ENCODE measurements around the gene UBE2D3.

GRCh38 chr4:102772738-102773340, 54.5 kb downstream of the UBE2D3 start:
- no peak for TF ChIP-seq CTCF (IDR thresholded peaks at IDR 0.05; ENCODE audit: poor library complexity)
- no peak for TF ChIP-seq EZH2 (IDR thresholded peaks at IDR 0.05; ENCODE audit: borderline replicate concordance)

Data from hepatocyte (in vitro differentiated cells).